ENCODE data around the gene ERBB4.

ERBB4 gene

DNA sequence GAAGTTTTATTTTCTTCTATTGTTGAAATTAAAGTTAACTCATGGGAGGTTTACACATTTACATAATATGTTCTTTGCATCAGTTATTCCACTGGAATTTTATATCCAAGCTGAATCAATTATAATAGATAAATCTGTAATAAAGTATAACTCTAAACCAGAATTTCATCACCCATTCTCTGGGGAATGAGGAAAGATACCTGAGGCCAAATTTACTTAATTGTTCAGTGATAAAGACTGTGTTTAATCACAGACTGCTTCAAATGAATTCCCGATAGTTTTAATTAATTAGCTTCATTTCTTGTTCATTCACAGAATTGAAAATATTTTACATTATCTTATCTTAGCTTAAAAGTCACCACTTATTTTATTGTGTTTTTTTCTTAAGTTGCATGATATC lies 562.5 kb downstream of the ERBB4 start:
- no peak for DNase-seq (ENCODE audit: extremely low read depth, low read depth)
- TF ChIP-seq CTCF (IDR thresholded peaks at IDR 0.05; ENCODE audit: low read depth, low read length), result no peak

DNA sequence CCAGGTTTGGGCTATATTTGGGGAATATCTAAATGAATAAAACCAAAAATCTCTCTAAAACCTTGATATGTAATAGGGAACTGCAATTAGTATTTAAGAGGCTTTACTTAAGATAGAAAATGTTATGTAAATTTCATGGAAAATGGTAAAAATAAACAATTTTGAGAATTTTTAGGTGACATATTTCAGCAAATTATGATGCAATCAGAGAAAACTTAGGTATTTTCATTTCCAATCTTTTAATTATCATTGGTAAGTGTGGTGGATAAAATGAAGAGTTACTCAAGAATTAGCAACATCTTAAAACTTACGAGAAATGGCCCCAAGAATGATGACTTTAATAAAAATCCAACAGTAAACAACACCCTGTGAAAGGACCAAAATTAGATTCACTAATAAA lies 571.4 kb downstream of the ERBB4 start:
- no peak for DNase-seq (ENCODE audit: extremely low read depth, low read depth)
- TF ChIP-seq CTCF (IDR thresholded peaks at IDR 0.05; ENCODE audit: low read depth, low read length), result no peak

- DNase-seq (ENCODE audit: extremely low read depth, low read depth), result no peak
- TF ChIP-seq CTCF (IDR thresholded peaks at IDR 0.05; ENCODE audit: low read depth, low read length), result no peak
These were observed 574.6 kb downstream of the ERBB4 start for GRCh38 chr2:211963969-211964368.

- no peak for TF ChIP-seq CTCF (IDR thresholded peaks at IDR 0.05; ENCODE audit: low read depth, low read length)
- DNase-seq (ENCODE audit: extremely low read depth, low read depth), result no peak
These were observed 580.8 kb downstream of the ERBB4 start for GRCh38 chr2:211957799-211958198.

- DNase-seq (ENCODE audit: extremely low read depth, low read depth), result no peak
- no peak for TF ChIP-seq CTCF (IDR thresholded peaks at IDR 0.05; ENCODE audit: low read depth, low read length)
These were observed 583.0 kb downstream of the ERBB4 start for GRCh38 chr2:211955648-211956047.

- DNase-seq (ENCODE audit: extremely low read depth, low read depth), result no peak
- TF ChIP-seq CTCF (IDR thresholded peaks at IDR 0.05; ENCODE audit: low read depth, low read length), result no peak
These were observed 589.7 kb downstream of the ERBB4 start for GRCh38 chr2:211948932-211949331.

- no peak for TF ChIP-seq CTCF (IDR thresholded peaks at IDR 0.05; ENCODE audit: low read depth, low read length)
- DNase-seq (ENCODE audit: extremely low read depth, low read depth), result no peak
These were observed 591.6 kb downstream of the ERBB4 start for GRCh38 chr2:211946960-211947359.

All from AG09319 (cell line).